HG03108 (cell line): ENCODE data around the gene INHBE.

Experiments
- ATAC-seq: cut with Tn5 transposase; IDR thresholded peaks from one replicate; pipeline ENCODE4 v1.9.1; 2021; ENCODE audit warnings: moderate library complexity; ENCODE audit not compliant: unreplicated experiment

The INHBE gene

GRCh38 chr12:57460468-57460784 is 5.3 kb downstream of the INHBE start:
- ATAC-seq: no peak

DNA sequence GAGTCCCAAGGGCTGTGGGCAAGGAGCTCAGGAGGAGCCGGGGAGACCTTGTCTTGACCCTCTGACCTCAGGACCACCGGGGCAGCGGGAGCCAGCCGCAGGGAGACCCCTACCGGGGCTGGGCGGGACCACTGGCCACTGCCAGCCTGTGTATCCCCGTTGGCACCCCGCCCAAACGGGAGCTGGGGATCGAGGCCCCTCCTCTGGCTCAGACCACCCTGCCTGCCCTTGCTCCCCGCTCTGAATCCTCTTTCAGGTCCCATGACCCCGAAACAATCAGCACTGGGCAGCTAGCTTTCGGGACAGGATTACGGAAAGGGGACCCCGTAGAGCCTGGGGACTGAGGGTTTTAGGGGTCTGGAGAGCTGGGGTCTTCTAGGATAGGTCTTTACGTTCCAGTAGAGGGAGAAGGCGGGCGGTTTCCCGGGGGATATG is 5.8 kb downstream of the INHBE start:
- no peak for ATAC-seq

DNA sequence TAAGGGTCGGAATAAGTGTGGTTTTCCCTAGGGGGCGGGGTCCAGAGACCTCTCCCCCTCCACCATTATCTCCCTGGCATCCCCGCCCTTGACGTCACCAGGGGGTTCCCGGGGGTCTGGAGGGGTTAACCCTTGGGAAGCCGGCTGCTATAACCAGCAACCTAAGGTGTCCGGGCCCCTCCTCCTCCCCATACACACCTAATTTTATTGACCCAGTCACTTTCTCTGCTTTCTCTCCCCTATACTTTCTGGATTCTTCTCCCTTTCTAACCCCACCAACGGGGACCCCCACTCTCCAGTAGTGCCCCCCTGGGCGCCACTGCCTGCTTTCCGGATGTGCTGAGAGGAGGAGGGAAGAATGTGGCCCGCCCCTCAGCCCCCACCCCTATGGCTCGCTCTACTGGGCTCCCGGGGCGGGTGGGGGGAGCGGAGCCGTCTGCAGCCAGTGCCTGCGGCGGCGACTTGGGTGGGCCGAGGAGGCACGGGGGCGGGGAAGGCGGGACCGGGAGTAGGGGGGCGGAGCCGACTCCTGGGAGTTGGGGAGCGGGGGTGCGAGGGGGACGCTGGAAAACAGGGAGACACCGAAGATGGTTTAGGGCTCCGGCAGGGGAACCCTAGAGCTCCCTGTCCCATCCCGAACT is 6.3 kb downstream of the INHBE start:
- ATAC-seq: no peak

GRCh38 chr12:57461917-57462250 is 6.8 kb downstream of the INHBE start:
- ATAC-seq: no peak

DNA sequence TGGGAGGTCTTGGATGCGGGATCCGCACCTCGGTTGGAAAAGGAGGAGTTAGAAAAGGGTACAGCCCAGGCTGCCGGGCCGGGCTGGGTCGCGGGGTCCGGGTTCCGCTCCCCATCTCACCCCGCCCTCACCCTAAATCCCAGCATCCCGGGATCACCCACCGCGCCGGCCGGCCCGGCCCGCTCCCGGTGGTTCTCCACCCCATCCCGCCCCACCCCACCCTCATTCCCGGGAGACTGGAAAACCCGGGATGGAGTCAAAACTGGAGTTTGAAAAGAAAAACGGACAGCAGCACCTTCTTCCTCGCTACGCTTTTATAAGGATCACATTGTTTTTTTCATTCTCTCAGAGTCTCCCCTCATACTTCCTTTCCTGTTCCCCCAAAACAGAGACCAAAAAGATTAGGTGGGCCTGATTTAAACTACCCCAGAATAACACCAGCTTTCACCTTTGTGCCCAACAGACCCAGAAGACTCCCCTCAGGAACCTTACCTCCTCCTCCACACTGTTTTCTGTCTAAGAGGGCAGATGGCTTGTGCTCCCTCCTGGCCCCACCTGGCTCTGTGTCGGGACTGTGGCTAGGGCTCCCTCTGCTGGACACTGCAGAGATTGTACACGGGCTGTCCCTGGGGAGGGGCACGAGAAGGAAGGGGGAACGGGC is 7.3 kb downstream of the INHBE start:
- ATAC-seq: peak; percentile 53

GRCh38 chr12:57462912-57463253 is 7.8 kb downstream of the INHBE start:
- ATAC-seq: no peak

DNA sequence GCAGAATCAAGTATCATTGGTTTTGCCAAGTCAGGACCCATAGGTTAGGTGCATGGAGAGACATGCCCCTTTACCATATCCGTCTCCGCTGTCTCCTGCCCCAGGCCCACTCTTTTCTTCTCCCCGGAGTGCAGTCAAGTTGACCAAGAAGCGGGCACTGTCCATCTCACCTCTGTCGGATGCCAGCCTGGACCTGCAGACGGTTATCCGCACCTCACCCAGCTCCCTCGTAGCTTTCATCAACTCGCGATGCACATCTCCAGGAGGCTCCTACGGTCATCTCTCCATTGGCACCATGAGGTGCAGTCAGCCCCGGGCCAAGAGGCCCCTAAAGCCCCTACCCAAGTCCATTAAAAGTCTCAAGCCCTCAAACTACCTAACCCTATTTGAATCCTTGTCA is 9.5 kb downstream of the INHBE start:
- ATAC-seq: no peak

DNA sequence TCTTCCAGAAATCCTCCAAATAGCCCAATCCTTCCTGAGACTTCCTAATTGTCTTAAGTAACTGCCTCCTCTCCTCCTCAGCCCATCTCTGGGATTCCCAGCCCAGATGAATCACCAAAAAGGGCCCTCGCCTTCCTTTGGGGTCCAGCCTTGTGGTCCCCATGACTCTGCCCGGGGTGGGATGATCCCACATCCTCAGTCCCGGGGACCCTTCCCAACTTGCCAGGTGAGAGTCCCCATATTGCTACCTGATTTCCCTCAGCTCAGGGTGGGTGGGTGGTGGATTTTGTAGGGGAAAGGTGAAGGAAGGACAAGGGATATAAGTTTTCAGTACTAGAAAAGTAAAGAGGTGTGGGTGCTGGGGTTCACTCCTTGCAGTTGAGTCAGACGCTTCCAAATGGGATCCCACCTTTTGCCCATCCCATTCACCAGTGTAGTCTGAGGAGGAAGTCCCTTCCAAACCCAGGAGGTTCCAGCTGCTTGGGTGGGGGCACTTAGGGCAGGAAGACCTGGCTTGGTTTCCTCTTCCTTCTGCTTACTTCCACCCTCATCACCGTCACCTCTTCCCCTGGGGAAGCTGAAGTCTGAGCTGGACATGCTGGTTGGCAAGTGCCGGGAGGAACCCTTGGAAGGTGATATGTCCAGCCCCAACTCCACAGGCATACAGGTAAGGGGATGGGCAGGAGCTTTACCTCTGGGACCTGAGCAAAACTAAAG is 10.1 kb downstream of the INHBE start:
- ATAC-seq: no peak

DNA sequence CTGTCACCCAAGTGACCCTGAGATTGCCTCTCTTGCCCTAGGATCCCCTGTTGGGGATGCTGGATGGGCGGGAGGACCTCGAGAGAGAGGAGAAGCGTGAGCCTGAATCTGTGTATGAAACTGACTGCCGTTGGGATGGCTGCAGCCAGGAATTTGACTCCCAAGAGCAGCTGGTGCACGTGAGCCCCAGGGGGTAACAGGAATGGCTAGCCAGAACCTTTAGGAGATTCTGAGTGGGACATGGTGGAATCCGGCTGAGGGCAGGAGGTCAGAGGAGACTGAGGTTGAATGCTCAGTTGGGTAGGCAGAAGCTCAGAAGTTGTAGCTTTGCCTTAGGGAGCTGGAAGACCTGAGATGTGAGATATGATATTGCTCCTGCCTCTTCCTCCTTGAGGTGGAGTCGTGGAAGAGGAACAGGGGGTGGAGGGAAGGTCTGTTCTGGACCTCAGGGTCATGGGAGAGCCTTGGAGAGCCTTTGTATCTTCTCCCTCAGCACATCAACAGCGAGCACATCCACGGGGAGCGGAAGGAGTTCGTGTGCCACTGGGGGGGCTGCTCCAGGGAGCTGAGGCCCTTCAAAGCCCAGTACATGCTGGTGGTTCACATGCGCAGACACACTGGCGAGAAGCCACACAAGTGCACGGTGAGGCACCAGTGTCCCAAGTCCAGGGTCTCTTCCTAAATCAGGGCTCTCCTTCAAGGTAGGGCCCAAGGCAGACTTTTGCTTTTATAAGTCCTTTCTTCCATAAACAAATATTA is 10.8 kb downstream of the INHBE start:
- no peak for ATAC-seq

DNA sequence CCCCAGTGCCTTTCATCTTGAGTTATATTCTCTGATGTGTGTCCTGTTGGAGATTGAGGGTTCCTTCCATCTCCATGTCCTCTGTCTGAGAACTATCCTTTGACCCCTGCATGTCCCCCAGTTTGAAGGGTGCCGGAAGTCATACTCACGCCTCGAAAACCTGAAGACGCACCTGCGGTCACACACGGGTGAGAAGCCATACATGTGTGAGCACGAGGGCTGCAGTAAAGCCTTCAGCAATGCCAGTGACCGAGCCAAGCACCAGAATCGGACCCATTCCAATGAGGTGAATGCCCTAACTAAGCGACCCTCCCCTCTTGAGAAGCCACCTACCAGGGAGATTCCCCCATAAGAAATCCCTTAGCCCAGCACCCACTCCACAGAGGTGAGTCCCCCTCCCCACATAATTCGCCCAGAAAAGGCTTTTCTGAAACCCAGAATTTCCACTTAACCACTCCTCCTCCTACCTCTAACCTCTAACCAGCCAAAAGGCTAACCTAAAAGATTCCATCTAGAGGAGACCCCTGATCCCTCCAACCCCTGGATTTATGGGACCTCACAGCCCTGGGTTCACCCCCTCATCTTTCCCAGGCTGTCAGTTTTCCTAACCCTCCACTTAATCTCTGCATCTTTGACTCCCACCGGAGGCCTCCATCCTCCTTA is 12.2 kb downstream of the INHBE start:
- no peak for ATAC-seq

- ATAC-seq: no peak
Measured at GRCh38 chr12:57467915-57468314, 12.8 kb downstream of the INHBE start.

DNA sequence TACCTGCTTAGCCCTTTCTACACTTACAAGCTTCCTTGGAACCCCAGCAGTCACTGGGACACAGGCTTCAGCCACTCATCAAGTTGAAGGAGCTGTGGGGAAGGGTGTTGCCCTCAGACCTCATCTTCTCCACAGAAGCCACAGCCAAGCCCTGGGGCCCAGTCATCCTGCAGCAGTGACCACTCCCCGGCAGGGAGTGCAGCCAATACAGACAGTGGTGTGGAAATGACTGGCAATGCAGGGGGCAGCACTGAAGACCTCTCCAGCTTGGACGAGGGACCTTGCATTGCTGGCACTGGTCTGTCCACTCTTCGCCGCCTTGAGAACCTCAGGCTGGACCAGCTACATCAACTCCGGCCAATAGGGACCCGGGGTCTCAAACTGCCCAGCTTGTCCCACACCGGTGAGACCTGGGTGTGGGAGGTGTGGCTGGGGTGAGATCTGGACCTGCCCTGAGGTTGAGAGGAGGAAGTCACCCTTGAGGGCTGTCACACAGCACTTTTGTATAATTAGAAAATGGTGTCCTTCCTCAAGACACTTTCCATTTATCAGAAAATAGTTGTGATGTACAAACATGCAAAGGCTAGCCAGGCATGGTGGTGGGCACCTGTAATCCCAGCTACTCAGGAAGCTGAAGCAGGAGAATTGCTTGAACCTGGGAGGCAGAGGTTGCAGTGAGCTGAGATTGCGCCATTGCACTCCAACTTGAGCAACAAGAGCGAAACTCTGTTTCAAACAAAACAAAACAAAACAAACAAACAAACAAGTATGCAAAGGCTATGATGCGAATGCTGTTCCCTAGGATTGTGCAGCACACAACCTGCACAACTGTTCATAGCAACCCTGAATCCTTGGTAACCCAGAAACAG is 14.4 kb downstream of the INHBE start:
- no peak for ATAC-seq

DNA sequence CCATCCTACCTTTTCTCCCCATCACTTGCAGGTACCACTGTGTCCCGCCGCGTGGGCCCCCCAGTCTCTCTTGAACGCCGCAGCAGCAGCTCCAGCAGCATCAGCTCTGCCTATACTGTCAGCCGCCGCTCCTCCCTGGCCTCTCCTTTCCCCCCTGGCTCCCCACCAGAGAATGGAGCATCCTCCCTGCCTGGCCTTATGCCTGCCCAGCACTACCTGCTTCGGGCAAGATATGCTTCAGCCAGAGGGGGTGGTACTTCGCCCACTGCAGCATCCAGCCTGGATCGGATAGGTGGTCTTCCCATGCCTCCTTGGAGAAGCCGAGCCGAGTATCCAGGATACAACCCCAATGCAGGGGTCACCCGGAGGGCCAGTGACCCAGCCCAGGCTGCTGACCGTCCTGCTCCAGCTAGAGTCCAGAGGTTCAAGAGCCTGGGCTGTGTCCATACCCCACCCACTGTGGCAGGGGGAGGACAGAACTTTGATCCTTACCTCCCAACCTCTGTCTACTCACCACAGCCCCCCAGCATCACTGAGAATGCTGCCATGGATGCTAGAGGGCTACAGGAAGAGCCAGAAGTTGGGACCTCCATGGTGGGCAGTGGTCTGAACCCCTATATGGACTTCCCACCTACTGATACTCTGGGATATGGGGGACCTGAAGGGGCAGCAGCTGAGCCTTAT is 15.3 kb downstream of the INHBE start:
- ATAC-seq: no peak

DNA sequence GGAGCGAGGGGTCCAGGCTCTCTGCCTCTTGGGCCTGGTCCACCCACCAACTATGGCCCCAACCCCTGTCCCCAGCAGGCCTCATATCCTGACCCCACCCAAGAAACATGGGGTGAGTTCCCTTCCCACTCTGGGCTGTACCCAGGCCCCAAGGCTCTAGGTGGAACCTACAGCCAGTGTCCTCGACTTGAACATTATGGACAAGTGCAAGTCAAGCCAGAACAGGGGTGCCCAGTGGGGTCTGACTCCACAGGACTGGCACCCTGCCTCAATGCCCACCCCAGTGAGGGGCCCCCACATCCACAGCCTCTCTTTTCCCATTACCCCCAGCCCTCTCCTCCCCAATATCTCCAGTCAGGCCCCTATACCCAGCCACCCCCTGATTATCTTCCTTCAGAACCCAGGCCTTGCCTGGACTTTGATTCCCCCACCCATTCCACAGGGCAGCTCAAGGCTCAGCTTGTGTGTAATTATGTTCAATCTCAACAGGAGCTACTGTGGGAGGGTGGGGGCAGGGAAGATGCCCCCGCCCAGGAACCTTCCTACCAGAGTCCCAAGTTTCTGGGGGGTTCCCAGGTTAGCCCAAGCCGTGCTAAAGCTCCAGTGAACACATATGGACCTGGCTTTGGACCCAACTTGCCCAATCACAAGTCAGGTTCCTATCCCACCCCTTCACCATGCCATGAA is 16.0 kb downstream of the INHBE start:
- ATAC-seq: no peak

DNA sequence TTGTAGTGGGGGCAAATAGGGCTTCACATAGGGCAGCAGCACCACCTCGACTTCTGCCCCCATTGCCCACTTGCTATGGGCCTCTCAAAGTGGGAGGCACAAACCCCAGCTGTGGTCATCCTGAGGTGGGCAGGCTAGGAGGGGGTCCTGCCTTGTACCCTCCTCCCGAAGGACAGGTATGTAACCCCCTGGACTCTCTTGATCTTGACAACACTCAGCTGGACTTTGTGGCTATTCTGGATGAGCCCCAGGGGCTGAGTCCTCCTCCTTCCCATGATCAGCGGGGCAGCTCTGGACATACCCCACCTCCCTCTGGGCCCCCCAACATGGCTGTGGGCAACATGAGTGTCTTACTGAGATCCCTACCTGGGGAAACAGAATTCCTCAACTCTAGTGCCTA is 16.6 kb downstream of the INHBE start:
- no peak for ATAC-seq

- no peak for ATAC-seq
Measured at GRCh38 chr12:57472391-57472790, 17.3 kb downstream of the INHBE start.

DNA sequence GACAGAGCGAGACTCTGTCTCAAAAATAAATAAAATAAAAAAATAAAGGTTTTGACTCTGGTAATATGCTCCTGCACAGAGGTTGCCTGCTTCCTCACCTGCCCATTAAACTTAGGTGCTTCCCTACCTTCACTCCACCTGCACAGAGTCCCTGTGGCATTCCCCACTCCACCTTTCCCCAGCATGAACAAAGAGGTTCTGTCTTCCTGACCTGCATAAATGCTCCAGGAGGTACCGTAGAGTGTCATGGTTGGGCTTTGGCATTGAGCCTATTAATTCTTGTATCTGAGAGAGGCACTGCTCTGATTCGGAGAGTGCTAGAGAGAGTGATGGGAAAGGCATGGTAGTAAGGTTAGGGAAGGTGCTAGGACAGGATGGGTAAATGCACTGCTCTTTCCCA is 18.3 kb downstream of the INHBE start:
- ATAC-seq: no peak

- ATAC-seq: no peak
Measured at GRCh38 chr12:57473886-57474285, 18.8 kb downstream of the INHBE start.

DNA sequence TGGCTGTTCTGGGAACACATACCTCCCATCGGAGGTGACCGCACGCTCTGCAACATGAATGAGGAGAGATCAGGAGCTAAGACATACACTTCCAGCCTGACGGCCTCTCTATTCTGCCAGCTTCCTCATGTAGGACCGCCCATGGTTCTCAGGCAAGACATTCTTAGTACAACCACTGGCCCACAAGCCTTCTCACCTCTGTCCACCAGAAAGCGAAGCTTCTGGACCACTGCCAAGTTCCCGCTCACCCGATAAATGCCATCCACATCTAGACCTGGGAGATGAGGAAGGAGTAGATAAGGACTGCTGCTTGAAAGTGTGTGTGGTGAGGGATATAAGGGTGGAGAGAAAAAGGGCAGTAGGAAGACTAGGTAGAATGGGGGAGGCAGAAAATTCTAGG is 19.3 kb downstream of the INHBE start:
- ATAC-seq: no peak
